GM21390 (cell line): ENCODE data around the gene CTSZ.
"Not testable (repeated sequence)": the region's sequence is repeated elsewhere in the genome, so short reads cannot be mapped to it uniquely, and the experiment has no call there.

ENCODE experiments used
- ATAC-seq: cut with Tn5 transposase; IDR thresholded peaks from one replicate; pipeline ENCODE4 v1.9.1; 2021; ENCODE audit not compliant: unreplicated experiment

CTSZ gene

GRCh38 chr20:59001068-59001448 is 6.0 kb downstream of the CTSZ start:
- no peak for ATAC-seq

DNA sequence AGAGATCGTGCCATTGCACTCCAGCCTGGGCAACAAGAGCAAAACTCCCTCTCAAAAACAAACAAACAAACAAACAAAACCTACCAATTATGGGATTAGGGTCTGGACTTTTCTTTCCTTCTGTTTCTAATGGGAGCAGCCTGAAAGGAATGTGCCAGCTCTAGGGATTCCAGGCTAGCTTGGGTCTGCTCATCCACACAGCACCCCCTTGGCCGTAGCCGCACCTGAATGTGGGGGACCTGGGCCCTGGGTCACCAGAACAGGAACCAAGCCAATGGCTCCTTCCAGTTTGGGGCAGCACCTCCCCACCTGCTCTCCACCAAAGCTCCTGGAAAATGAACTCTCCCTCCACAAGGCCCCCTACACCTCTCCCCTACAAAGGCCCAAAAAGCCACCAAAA is 6.7 kb downstream of the CTSZ start:
- ATAC-seq: no peak

DNA sequence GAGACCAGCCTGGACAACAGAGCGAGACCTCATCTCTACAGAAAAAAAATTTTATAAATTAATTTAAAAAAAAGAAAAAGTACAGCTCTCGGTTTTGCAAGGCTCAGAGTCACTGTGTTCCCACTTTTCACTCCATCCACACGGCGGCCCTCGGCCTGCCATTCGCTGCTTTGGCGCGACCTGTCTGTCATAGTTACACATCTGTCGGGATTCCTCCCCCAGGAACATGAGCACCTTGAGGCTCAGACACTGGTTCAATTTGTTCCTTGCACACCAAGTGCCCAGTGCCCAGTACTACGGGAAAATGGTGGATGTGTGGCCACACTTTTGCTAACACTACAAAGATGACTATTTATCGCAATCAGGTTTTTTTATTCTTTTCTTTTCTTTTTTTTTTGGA is 8.4 kb downstream of the CTSZ start:
- no peak for ATAC-seq

DNA sequence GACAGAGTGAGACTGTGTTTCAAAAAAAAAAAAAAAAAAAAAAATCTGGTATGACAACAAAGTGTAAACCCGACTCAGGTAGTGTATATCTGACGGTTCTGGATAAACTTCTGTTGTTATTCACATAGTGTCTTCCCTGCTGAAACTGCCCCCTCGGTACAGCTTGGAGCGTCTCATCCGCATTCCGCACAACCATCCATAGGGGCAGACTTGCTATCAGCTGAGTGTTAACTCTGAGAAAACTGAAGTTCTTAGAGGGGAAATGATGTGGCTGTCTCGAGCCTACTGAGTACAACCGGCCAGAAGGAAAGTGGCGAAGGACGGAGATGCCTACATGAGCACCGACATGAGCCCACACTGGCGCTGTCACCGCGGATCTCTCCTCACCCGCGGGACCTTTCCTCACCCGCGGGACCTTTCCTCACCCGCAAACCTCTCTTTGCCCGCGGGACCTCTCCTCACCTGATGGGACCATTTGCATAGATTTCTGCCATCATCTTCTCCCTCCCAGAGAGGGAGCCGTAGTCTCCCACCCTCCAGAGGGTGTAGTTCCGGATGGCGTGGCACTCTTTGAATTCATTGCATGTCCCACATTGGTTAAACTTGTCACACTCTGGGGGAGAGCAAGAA is 9.8 kb downstream of the CTSZ start:
- ATAC-seq: no peak

GRCh38 chr20:58996226-58996611 is 10.8 kb downstream of the CTSZ start:
- no peak for ATAC-seq

DNA sequence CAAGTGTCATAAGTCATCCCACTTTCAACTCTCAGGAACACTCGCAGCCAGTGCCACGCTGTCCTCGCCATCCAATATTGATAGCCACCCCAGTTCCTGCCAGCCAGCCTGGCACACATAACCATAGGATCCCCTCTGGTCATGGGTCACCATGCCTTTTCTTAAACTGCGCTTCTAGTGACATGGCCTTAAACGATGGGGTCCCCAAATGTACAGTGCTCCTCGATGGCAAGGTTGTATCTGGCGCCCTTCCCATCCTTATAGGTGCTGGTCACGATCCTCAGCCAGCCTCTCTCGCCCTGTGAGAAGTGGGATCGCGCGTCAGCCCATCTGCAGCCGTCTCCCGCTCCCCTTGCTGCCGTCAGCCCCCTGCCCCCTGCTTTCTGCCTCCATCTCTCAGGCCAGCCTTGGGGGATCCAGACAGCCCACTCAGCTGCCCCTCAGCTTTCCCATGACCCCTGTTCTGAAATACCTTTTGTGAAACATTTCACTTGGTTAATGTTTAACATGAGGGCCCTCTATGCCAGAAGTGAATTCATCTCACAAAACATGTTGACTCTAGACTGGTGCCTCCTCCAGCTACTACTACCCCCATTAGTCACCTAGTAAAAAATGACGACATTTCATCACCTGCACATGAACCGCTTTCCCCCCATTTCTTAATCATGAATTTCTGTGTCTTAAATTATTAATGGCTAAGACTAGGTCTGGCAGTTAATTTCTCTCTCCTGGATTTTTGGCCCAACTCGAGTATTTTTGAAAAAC is 11.4 kb downstream of the CTSZ start:
- no peak for ATAC-seq

GRCh38 chr20:58994390-58995159 is 12.5 kb downstream of the CTSZ start:
- ATAC-seq: no peak

DNA sequence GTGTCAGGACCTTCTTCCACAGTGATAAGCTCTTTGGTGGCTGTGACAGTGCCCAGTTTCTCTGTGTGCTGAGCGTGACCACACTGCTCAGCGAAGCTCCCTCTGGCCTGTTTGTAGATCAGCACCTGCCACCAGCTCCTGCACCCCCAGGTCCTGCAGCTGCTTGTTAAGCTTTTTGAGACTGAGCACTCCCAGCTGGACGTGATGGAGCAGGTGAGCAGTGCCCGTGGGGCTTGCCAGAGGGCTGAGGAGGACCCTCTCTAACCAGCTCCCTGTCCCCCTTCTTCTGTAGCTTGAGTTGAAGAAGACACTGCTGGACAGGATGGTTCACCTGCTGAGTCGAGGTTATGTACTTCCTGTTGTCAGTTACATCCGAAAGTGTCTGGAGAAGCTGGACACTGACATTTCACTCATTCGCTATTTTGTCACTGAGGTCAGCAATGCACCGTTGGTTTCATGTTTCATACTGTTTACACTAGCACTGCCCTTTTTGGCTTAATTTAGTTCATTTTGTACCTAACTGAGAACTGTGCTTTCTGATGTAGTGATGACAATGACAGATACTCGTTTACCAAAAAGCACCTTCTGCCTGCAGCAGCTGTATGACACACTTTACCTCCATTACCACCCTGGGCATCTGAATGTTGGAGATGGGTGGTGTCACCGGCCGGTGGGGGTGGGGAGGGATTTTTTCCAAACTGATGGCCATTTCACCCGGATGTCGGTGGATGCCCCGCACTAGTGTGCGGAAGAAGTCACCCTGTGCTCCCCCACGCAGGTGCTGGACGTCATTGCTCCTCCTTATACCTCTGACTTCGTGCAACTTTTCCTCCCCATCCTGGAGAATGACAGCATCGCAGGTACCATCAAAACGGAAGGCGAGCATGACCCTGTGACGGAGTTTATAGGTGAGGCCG is 13.5 kb downstream of the CTSZ start:
- no peak for ATAC-seq

GRCh38 chr20:58992911-58993310 is 14.1 kb downstream of the CTSZ start:
- no peak for ATAC-seq

DNA sequence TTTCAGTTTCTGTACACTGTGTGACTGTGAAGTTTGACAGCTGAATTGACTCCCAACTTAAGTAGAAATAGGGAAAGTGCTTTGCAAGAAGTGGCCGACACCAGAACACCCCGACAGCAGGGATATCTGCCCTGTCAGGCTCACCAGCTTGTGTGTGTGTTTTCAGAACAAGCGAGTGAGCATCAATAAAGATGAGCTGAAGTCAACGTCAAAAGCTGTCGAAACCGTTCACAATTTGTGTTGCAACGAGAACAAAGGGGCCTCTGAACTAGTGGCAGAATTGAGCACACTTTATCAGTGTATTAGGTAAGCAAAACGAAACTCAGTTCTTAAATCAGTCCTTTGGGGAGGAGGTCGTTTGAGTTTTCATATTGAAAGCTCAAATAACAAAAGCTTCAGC is 15.3 kb downstream of the CTSZ start:
- no peak for ATAC-seq

- ATAC-seq: no peak
These were observed 16.2 kb downstream of the CTSZ start for GRCh38 chr20:58990651-58991445.

DNA sequence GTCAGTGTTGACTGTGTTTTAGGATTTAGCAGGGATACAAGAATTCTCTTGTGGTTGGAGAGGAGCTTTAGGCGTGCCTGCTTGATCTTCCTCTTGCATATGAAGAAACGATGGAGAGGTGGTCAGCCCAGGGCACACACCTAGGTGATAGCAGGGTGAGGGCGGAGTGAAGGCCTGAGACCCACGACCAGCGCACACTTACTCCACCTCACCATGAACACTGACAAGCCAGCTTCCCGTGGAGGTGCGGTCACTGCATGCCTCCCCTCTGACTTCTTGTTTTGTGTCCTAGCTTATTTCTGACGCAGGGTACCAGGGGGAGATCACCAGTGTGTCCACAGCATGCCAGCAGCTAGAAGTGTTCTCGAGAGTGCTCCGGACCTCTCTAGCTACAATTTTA is 17.9 kb downstream of the CTSZ start:
- no peak for ATAC-seq

DNA sequence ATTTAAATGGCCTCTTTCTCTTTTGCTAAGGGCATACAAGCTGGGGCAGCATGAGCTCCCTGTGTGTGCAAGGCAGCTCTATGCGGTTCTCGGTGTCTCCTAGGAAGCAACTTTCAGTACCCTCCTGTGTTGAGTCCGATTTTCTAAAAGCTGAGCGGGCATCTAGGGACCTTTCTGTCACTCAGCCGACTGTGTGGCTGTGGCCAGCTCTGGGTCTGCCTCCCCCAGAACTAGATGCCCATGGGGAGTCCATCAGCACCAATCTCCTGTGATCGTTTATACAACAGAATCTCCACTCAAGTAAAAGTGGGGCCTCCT is 18.5 kb downstream of the CTSZ start:
- no peak for ATAC-seq

DNA sequence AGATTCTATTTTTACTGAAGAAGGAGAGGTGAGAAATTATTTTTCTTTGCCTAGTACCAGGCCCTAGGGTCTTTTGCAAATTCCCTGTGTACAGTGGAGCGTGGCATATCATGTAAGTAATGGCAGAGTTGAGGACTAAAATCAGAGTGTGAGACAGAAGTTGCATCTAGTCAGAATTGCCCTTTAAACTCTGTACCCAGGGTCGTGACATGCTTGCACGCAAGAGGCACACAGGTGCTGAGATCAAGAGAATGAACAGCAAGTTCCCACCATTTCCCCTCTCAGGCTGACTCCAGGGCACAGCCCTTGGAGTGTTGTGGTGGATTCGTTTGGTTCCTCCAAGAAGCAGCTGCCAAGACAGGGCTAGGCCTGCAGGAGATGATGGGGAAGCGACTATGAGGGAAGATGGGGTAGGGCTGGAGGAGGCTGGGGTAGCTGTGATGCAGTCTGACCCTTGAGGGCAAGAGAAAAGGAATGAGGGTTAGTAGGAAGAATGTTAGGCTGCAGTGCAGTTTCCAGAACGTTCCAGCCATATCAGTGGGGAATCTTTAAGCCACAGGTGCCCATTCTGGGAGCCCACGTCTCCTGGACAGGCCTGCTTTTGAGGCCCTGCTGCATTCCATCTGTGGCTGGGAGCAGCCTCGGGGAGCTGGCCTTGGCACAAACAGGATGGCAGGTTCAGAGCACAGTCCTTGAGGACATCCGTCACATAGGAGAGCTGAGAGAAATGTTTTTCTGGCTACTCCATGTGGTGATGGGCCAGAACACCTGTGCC is 19.1 kb downstream of the CTSZ start:
- no peak for ATAC-seq

DNA sequence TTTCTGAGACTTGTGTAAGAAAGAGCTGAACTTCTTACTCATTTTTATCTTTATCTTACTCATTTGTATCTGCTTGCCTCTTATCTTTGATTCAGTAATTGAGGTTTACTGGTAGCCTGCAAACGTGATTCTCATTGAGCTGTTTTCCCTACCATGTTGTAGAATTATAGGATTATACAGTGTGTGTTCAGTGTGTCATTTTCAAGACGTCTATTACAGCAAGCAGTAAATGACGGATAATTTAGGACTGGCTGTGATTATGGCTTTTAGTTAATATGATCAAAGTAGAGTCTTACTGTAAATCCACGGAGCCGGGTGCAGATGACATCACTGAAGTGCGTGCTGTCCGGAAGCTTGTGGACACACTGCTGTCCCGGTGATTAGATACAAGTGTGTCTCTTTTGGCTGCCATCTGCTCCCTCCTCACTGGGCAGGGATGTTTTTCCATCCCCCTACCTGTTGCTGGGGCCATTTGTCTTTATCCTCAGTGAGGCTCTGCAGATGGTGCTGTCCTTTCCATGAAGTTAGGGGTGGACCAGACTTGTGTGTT is 20.0 kb downstream of the CTSZ start:
- ATAC-seq: no peak

GRCh38 chr20:58986286-58986967 is 20.6 kb downstream of the CTSZ start:
- ATAC-seq: no peak

DNA sequence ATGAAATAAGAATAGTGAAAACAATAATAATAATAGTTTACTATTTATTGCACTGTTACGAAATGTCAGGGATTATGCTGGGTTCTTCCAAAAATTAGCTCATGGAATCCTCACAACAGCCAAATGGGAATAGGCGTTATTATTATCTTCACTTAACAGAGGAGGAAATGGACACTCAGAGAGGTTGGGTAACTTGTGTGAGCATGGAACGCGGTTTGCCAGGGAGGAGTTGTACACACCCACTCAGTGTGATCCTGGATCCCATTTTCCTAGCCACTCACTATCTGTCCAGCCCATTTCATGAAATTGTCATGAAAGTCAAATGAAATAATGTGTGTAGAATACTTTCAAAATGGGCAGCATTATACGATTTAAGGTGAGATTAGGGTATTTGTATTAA is 21.4 kb downstream of the CTSZ start:
- ATAC-seq: no peak

GRCh38 chr20:58984691-58985090 is 22.4 kb downstream of the CTSZ start:
- ATAC-seq: no peak

- not testable (repeated sequence) for ATAC-seq
These were observed 24.0 kb downstream of the CTSZ start for GRCh38 chr20:58983115-58983468.
